Muscle of leg (tissue), 11 donors: Measurements from ENCODE around the gene TP53I11. TPM values are rescaled to one million over a fixed set of nuclear protein-coding genes. Genes with fewer than 3 reads are reported as not detected.

Experiments used
- DNase-seq: peaks from one replicate; pipeline ENCODE4 v3.0.0; 2013
- H3K27ac ChIP-seq: one replicate; pipeline ENCODE4 v1.5.1; 2013; ENCODE audit warnings: mild to moderate bottlenecking, low read length, control low read depth
- H3K27me3 ChIP-seq: one replicate; pipeline ENCODE4 v1.6.1; 2013; ENCODE audit warnings: low read length; ENCODE audit not compliant: control insufficient read depth, insufficient read depth
- H3K36me3 ChIP-seq: one replicate; pipeline ENCODE4 v1.6.1; 2013; ENCODE audit warnings: low read length; ENCODE audit not compliant: control insufficient read depth, insufficient read depth
- H3K4me1 ChIP-seq: one replicate; pipeline ENCODE4 v1.6.1; 2013; ENCODE audit warnings: low read length; ENCODE audit not compliant: control insufficient read depth, insufficient read depth
- H3K4me3 ChIP-seq: one replicate; pipeline ENCODE4 v1.5.1; 2013; ENCODE audit warnings: low read length, control low read depth
- H3K9me3 ChIP-seq: replicated peaks from 2 replicates; pipeline ENCODE4 v1.6.1; 2013; ENCODE audit warnings: low read depth, low read length; ENCODE audit not compliant: control insufficient read depth
- WGBS: methylation state at CpG from one replicate; pipeline ENCODE4 v1.1.5; 2013; ENCODE audit warnings: missing lambda C conversion rate; ENCODE audit not compliant: insufficient coverage; 5-methylcytosine and 5-hydroxymethylcytosine counted together
- polyA plus RNA-seq, 8 donors: library from polyadenylated mRNA; unstranded; fragments of 120-200 nt; gene quantifications; one replicate each; pipeline versions ENCODE4 v1.2.1 to v1.2.3, GENCODE V29; 2013; ENCODE audit warnings: inconsistent platforms in 1 of 8, low replicate concordance in 1 of 8; ENCODE audit not compliant: insufficient read length in 8 of 8, insufficient read depth in 1 of 8
- total RNA-seq: library from RNA; stranded (reverse); fragments of 120-200 nt; gene quantifications from one replicate; pipeline ENCODE4 v1.2.4, GENCODE V29; 2013

TP53I11 gene
- total and polyA plus RNA-seq, 9 donors: 14.7 to 56.1 (median 46.3) TPM

DNA sequence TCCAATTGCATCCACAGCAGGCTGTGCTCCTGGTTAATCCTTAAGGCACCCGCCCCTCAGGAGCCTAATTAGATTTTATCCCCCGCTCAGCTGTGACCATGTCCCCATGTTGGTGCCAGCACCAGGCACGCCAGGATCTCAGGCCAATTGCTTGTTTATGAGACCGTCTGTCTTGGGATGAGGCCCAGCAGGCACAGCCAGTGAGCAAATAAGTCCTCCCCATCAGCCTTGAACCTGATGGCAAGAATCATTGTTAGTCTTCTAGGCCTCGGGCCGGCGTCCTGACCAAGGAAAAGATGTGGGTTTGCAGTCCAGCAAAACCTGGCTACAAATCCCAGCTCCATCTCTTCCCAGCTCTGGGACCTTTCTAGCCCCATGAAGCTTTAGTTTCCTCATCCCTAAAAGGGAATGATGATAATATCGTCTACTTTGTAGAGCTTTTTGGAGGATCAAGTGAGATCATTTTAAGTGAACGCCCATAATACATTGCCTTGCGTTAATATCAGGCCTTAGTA, 57.3 kb downstream of the TP53I11 start:
- Histone ChIP-seq H3K27ac (peak overlapping the region; percentile 4), H3K9me3 (peaks cover 3% of the 10 kb centered on the region), H3K4me3 (no peak overlapping the region), H3K36me3 (peaks cover 4% of the 10 kb centered on the region), H3K4me1 (peaks cover 26% of the 10 kb centered on the region), H3K27me3 (no peaks in the 10 kb centered on the region)
- WGBS: 43% methylated on average over 5 of the region's 10 CpGs
- peak; percentile 82 for DNase-seq

DNA sequence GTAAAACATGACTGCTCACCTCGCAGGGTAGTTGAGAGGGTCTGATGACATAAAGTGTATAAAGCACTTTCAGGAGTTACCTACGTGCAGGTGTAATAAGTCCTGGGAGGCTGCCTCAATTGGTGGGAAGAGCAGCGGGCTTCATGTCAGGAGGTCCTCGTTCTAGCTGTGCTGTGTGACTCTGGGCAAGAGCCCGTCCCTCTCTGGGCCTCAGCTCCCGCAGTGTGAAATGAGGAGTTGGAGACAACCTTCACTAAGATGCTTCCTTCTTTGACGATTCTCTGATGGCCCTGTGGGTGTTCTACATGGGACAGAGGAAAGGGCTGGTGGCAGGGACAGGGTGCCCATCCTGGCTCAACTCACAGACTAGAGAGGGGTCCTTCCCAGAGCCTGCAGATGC, 57.8 kb downstream of the TP53I11 start:
- 100% methylated on average over 3 of the region's 7 CpGs for WGBS
- peaks cover 29% of the 10 kb centered on the region for H3K4me1 ChIP-seq
- H3K27me3 ChIP-seq: no peaks in the 10 kb centered on the region
- H3K36me3 ChIP-seq: peaks cover 2% of the 10 kb centered on the region
- no peak overlapping the region for H3K4me3 ChIP-seq
- no peak for DNase-seq
- no peaks in the 10 kb centered on the region for H3K9me3 ChIP-seq
- H3K27ac ChIP-seq: peak overlapping the region; percentile 4

DNA sequence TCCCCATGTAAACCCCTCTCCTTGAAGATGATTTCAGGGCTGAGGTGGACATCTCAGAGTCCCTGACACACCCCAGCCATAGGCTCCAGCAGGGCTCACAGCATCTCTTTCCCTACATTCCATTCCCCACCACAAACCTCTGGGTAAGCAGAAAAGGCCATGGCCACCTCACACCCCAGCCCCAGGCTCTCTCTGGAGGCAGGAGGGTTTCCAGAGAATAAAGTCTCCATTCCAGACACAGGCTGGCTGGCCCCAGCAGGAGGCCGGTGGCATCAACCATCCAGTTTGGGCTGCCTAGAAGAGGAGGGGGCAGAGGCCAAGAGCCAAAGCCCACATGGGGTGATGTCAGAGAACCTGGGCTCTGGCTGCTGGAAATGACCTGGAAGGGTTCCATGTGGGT, 61.4 kb downstream of the TP53I11 start:
- Histone ChIP-seq H3K27me3 (peaks cover 2% of the 10 kb centered on the region), H3K27ac (no peak overlapping the region), H3K36me3 (no peaks in the 10 kb centered on the region), H3K9me3 (no peaks in the 10 kb centered on the region), H3K4me1 (peaks cover 57% of the 10 kb centered on the region), H3K4me3 (no peak overlapping the region)
- WGBS: 86% methylated on average over 1 of the region's 1 CpG
- no peak for DNase-seq

DNA sequence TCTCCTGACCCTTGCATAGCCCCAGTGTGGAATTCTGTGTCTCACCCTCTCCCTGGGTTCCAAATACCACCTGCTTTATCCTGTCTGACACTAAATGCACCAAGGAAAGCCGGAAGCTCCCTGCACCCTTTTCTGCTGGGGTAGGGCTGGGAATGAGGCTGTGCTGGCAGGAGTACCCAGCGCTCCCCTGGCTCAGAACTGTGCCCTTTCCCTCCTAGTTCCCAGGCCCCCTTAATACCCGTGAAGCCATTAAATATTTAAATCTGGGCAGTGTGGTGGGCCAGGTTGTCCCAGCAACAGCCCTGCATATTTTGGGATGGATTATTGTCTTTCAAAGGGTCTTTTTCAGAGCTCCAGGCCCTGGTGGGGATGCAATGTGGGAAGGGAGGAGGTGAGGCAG, 63.0 kb downstream of the TP53I11 start:
- peaks cover 40% of the 10 kb centered on the region for H3K4me1 ChIP-seq
- no peaks in the 10 kb centered on the region for H3K36me3 ChIP-seq
- H3K4me3 ChIP-seq: no peak overlapping the region
- no peak for DNase-seq
- peaks cover 3% of the 10 kb centered on the region for H3K27me3 ChIP-seq
- no CpG with 5 or more reads among the region's 3 CpGs for WGBS
- H3K27ac ChIP-seq: no peak overlapping the region
- H3K9me3 ChIP-seq: no peaks in the 10 kb centered on the region

DNA sequence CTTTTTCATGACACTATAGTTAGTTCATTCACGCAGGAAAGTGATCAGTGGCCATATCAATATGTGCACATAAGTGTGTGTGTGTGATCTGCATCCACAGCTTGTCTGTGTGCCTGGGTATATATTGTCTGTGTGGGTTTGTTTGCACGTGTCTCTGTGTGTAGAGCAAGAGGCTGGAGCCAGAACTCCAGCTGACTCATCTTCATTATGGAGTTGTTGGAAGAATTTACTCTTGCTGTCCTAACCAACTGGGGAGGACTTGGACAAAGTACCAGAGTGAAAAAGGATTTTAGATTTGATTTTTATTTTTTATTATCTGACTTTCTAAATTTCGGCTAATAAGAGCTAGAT, 63.9 kb downstream of the TP53I11 start:
- peaks cover 3% of the 10 kb centered on the region for H3K27me3 ChIP-seq
- WGBS: 29% methylated on average over 1 of the region's 3 CpGs
- H3K9me3 ChIP-seq: no peaks in the 10 kb centered on the region
- H3K27ac ChIP-seq: peak overlapping the region; percentile 64
- DNase-seq: peak; percentile 91
- no peaks in the 10 kb centered on the region for H3K36me3 ChIP-seq
- no peak overlapping the region for H3K4me3 ChIP-seq
- H3K4me1 ChIP-seq: peaks cover 39% of the 10 kb centered on the region

DNA sequence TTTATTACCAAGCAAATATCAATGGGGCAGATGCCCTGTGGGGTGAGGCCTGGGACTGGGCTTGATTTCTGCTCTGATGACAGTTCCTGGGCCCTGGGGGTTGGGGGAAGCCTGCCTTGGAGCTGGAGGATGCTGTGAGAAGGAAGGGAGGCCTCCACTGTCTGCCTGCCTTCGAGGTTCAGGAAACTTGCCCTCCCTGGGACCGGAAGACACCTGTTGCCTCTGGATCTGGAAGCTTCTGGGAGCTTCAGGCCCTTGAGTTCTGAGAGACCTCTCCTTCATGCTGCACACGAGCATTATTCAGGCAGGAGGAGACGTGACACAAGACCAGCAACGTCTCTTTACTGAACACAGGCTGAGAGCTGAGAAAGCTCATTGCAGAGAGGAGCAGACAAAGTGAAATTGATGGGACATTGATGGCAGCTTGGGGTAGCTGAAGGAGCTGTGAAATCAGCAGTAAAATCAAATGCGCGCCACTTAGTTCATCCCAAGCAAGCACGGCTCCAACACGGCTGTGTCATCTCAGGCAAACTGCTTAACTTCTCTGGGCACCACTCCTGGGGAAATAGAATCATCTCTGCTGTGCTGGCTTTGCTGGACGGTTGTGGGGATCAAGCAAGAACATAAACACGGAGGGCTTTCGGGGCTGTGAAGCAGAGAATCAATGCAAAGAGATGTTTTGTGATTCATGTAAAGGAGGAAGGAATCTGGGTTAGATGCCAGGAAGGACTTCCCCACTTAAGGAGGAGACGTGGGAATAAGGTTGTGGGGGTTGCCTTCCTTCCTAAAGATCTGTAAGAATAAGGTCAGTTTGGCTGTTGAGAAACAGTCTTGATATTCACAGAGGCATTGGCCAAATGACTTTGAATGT, 64.5 kb downstream of the TP53I11 start:
- Histone ChIP-seq H3K4me3 (no peak overlapping the region), H3K36me3 (no peaks in the 10 kb centered on the region), H3K4me1 (peaks cover 39% of the 10 kb centered on the region), H3K9me3 (no peaks in the 10 kb centered on the region), H3K27ac (peak overlapping the region; percentile 32), H3K27me3 (peaks cover 3% of the 10 kb centered on the region)
- WGBS: 49% methylated on average over 12 of the region's 13 CpGs
- no peak for DNase-seq

DNA sequence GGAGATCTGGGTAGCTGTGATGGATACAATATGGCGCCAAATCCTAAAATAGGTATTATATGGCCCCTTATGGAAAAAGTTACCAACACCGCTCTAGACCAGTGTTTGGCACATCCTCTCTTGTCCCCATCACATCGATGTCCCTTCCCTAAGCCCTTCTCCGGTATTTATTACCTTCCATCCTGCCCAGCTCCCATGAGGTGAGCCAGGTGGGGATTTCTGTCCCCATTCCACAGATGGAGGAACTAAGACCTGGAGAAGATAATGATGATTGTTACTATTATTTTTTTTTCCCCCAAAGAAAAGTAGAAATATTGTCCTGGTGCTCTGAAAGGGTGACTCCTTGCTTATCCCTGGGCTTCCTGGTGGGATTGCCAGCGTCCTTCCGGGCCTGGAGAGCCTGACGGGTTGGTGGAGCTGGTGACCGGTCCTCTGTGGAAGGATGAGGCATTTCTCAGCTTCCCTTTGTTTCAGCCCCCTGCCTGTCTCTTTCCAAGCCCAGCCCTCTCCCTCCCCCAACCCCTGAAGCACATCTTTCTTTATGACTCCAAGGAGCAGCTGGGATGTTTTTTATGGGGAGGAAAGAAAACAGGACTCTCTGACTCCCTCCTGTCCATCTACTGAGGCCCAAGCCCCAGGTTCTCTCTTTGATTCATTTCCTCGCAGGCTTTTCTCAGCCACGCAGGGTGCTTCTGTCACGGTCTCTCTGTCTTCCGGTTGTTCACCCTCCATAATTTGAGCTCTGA, 65.4 kb downstream of the TP53I11 start:
- peak; percentile 57 for DNase-seq
- WGBS: no CpG with 5 or more reads among the region's 12 CpGs
- peaks cover 39% of the 10 kb centered on the region for H3K4me1 ChIP-seq
- H3K27ac ChIP-seq: no peak overlapping the region
- H3K36me3 ChIP-seq: no peaks in the 10 kb centered on the region
- no peaks in the 10 kb centered on the region for H3K9me3 ChIP-seq
- no peak overlapping the region for H3K4me3 ChIP-seq
- H3K27me3 ChIP-seq: peaks cover 3% of the 10 kb centered on the region

DNA sequence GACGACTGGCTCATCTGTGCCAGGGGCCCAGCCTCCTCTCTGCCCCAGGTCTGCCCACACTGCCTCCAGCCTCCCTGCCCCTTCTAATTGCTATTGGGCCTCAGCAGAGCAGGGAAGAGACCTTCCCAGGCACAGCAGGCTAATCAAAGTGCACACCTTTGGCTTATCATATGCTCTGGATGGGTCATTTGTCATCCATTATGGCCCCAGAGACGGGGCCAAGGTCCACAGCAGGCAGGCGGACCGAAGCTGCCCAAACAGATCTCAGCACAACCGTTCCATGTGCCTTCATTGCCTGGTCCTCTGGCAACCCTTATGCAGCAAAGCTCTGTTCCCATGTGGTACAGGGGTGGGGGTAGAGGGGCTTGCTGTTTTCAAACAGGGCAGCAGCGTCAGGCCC, 66.6 kb downstream of the TP53I11 start:
- peaks cover 5% of the 10 kb centered on the region for H3K27me3 ChIP-seq
- no peak overlapping the region for H3K4me3 ChIP-seq
- H3K9me3 ChIP-seq: no peaks in the 10 kb centered on the region
- WGBS: 69% methylated on average over 2 of the region's 6 CpGs
- peaks cover 39% of the 10 kb centered on the region for H3K4me1 ChIP-seq
- H3K27ac ChIP-seq: no peak overlapping the region
- no peak for DNase-seq
- no peaks in the 10 kb centered on the region for H3K36me3 ChIP-seq

DNA sequence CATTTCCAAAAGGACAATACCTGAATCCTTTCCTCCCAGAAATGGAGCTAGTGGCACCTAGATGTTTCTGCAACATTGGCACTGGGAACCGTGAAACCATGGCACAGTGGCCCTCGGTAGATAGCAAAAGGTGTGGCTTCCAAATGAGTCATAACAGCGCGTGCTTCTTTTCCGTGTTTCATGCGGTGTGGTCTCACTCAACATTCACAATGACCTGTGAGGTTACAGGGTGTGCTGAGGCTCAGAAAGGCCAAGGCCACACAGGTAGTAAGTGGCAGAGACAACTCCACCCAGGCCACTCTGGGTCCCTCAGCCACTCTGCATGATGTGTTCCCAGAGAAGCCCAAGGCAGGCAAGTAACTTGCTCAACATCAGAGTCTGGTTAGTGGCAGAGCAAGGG, 67.4 kb downstream of the TP53I11 start:
- Histone ChIP-seq H3K4me1 (peaks cover 41% of the 10 kb centered on the region), H3K36me3 (no peaks in the 10 kb centered on the region), H3K9me3 (no peaks in the 10 kb centered on the region), H3K27ac (no peak overlapping the region), H3K4me3 (no peak overlapping the region), H3K27me3 (peaks cover 5% of the 10 kb centered on the region)
- WGBS: 60% methylated on average over 4 of the region's 6 CpGs
- DNase-seq: no peak
